ENCODE measurements around the gene TSKU.

Gene TSKU

DNA sequence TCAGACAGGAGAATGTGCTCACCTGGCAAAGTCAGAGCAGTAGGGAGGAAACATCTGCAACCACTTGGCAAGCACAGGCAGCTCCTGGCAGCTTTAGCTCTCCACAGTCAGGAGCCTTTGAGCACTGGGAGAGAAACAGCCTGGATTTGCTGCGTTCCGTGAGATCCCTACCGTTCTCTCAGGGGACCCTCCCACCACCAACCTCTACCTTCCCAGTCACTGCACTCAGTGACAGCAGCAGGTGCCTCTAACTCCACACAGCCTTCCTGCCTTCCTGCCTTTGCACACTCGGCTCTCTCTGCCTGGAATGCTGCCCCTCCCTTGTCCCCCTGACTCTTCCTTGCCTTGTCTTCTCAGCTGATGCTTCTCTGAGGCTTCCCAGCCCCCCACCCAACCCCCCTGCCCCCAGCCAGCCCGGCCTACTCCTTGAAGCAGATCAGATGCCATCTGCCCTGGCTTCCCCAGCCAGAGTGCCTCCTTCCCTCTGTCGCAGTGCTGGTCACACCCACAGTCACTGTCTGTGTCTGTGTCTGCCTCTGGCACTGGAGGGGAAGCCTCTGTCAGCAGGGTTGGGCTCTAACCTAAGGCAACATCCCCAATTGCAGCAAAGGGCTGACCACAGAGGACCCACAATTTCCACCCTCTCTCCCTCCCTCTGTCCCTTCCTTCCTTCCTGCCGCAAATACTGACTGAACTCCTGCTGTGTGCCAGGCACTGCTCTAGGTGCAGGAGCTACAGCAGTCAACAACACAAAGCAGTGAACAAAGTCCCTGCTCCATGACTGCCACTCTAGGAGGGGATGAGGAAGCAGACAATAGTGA, 14.9 kb upstream of the TSKU start:
- DNase-seq (ENCODE audit: low read depth in 1 of 2, low spot score in 1 of 2): no peak
- TF ChIP-seq JUND (IDR thresholded peaks at IDR 0.05; ENCODE audit: low read depth): no peak
- in situ Hi-C loops (cut with HindIII; ENCODE audit: low pct_unique_long_range_greater_than_20kb, low sequenced_read_pairs): no loop called here

DNA sequence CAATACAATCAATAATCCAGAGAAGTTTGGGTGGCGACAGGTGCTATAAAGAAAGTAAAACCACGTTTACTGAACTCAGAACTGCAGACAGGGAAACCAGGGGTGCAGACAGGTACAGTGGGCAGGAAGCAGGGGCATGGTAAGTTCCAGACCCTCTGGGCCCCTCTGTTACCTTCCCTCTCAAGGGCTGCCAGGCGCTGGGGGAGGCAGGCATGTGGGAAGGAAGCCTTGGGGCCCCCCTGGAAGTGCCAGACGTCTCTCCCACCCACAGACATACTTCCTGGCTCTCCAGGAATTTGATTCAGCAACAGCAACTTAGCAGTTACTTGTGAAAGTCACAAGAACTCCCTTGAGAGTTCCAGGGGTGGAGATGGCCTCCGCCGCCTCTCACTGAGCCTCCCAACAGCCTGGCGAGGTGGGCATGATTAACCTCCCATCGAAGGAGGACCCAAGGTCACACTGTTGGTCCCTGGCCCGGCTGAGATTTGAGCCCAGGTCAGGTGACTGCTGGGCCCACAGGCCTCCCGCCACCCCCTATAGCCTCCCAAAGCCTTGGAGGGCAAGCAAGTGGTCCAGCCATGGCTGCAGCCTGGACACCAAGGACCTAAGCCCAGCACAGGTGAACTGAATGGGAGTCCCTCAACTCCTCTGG, 14.1 kb upstream of the TSKU start:
- no peak for TF ChIP-seq JUND (IDR thresholded peaks at IDR 0.05; ENCODE audit: low read depth)
- in situ Hi-C loops (cut with HindIII; ENCODE audit: low pct_unique_long_range_greater_than_20kb, low sequenced_read_pairs): no loop called here
- DNase-seq (ENCODE audit: low read depth in 1 of 2, low spot score in 1 of 2): no peak

DNA sequence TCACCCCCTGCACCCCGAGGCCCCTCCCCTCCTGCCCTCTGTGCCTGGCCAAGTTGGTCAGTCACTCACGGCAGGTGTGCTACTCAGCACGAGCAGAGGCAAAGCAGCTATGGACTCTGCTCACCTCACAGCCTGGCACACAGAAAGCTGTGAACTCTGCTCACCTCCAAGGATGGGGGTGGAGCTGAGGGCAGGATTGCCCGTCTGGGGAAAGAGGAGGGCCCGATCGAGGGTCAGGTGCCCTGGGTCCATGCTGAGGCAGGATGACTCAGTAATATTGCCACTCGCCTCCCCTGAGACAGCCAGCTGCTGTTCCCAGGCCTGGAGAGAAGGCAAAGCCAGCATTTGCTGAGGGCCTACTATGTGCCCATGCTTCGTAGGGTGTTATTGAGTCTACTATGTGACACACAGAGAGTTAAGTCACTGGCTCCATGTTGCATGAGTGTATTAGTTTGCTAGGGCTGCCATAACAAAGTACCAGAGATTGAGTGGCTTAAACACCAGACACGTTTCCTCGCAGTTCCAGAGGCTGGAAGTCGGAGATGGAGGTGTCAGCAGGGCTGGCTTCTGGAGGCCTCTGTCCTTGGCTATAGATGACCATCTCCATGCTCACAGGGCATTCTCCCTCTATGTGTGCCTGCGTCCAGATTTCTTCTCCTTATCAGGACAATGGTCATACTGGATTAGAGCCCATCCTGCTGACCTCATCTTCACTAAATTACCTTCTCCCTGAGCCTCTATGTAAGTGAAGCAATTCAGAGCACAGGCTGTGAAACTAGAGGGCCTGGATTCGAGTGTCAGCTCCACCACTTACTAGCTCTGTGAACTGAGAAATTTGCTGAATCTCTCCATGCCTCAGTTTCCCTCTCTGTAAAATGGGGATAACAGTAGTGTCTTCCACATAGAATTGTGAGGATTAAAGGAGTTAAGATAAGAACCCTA, 13.2 kb upstream of the TSKU start:
- DNase-seq (ENCODE audit: low read depth in 1 of 2, low spot score in 1 of 2): peak in 1 of 2 experiments; percentile 72
- no peak for TF ChIP-seq JUND (IDR thresholded peaks at IDR 0.05; ENCODE audit: low read depth)
- in situ Hi-C loops (cut with HindIII; ENCODE audit: low pct_unique_long_range_greater_than_20kb, low sequenced_read_pairs): no loop called here

DNA sequence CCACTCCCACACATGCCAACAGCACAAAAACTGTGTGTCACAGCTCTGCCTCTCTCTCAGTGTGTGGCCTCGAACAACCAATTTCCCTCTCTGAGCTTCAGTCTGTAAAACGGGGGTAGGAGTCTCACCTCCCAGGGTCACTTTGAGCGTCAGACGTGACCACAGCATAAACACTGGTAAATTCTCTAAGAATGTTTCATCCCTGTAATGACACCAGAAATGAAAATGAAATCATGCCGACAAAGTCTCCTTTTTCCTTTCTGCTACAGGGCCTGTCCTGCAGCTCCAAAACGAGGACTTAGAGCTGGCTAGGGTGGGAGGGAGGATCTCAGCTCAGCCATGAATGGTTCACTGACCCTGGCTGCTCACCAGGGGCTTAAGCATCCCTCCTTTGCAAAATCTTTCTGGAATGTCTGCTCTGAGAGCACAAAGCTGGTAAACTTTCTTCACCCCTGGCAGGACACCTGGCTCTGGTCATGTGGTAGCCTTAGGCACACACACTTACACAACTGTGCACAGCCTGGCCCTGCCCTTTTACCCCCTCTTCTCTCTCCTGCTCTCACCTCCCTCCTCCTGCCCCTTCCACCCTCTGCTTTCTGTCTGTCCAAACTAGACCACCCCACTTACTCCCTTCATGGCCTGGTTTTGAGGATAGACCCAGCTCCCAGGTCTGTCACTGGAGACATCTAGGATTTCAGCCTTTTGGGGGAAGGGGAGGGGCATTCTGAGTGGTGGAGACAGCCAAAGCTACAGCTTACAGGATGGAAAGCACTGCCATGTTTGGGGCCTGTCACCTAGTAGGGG, 12.3 kb upstream of the TSKU start:
- peak in 1 of 2 experiments; percentile 80 for DNase-seq (ENCODE audit: low read depth in 1 of 2, low spot score in 1 of 2)

DNA sequence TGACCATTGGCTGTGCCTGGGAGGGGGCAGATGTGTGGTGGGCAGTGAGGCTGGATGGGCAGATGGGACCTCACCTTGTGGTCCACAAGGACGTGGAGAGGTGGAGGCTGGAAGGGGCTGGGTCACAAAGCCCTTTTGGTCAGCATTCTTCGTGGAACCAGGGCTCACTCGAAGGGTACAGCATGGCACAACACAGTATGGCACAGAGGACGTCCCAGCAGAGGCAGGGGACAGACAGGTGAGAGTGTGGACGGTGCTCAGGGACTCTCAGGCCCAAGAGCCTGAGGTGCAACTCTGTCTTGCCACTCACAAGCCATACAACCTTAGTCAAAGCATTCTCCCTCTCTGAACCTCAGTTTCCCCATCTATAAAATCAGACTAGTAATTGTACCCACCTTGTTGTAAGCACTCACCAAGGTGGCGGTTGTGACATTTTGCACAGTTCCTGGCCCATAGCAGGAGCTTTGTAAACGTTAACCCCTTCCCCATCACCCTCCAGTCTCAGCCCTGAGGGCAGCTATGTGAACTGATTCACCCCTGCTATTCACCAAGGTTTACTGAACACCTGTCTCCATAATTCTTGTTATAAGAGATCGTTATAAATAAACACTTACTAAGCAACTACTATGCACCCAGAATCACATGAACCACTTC, 11.6 kb upstream of the TSKU start:
- TF ChIP-seq JUND (IDR thresholded peaks at IDR 0.05; ENCODE audit: low read depth): no peak
- DNase-seq (ENCODE audit: low read depth in 1 of 2, low spot score in 1 of 2): no peak
- in situ Hi-C loops (cut with HindIII; ENCODE audit: low pct_unique_long_range_greater_than_20kb, low sequenced_read_pairs): no loop called here

More for the DNA sequence above, 12.3 kb upstream of the TSKU start:
- no peak for TF ChIP-seq JUND (IDR thresholded peaks at IDR 0.05; ENCODE audit: low read depth)
- in situ Hi-C loops (cut with HindIII; ENCODE audit: low pct_unique_long_range_greater_than_20kb, low sequenced_read_pairs): no loop called here

DNA sequence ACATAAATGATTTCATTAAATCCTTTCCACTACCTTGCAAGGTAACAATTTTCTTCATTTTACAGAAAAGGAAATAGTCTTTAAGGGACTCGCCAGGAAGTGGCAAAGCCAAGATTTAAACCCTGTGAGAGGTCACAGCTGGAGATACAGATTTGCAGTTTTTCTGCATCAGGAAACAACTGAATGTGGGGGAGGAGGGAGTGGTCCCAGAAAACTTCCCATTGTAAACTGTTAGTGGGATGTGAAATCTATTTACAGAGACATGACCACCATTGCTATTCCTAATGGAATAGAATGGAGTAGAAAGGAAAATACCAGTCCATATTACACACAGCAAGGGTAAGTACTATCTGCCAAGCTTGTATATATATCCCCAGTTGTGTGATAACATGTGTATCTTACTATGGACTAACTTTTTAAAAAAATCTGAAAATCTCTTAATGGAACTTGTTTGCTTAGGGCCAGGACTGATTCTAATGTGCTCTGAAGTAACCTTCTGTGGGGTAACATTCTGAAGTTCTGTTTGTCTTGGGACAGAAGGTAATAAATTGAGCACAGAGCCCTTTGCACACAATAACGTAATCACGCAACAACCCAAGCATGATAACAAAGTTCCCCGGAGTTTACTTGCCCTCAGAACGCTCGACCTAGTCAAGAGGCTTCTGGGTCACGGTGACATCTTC, 10.9 kb upstream of the TSKU start:
- TF ChIP-seq JUND (IDR thresholded peaks at IDR 0.05; ENCODE audit: low read depth): no peak
- in situ Hi-C loops (cut with HindIII; ENCODE audit: low pct_unique_long_range_greater_than_20kb, low sequenced_read_pairs): no loop called here
- peak in 1 of 2 experiments; percentile 82 for DNase-seq (ENCODE audit: low read depth in 1 of 2, low spot score in 1 of 2)

DNA sequence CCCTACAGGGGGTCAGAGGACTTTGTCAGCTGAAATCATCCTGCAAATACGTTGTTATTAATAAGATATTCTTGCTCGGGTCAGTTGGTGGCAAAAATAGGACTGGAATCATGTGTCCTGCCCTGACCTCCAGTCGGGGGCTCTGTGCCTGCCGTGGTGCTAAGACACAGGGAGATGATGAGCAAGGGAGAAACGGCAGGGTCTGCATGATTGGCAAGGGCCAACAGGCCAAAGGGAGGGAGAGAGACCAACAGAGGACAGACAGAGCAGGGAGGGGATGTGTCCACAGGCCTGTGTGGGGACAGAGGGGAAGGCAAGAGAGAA, 10.4 kb upstream of the TSKU start:
- in situ Hi-C loops (cut with HindIII; ENCODE audit: low pct_unique_long_range_greater_than_20kb, low sequenced_read_pairs): no loop called here
- TF ChIP-seq JUND (IDR thresholded peaks at IDR 0.05; ENCODE audit: low read depth): no peak
- DNase-seq (ENCODE audit: low read depth in 1 of 2, low spot score in 1 of 2): no peak

DNA sequence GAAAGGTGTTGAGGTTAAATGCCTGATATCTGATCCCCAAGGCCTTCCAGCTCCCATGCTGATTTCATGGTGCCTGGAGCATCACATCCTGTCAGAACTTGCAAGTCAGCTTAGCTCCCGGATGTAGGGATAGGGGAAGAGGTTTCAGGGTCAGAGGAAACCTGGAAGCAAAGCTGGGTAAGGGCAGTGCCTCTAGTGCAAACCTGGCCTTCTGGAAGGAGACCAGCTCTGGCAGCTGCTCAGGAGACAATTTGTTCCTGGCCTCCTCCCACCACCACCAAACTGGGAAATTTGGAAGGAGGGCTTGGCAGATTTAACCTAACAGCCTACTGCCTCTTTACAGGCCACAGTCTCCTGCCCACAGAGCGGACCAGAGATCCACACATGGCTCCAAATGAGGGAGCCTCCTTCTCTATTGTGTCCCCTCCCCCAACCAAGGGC, 9.2 kb upstream of the TSKU start:
- DNase-seq (ENCODE audit: low read depth in 1 of 2, low spot score in 1 of 2): peak in 1 of 2 experiments; percentile 91
- in situ Hi-C loops (cut with HindIII; ENCODE audit: low pct_unique_long_range_greater_than_20kb, low sequenced_read_pairs): no loop called here
- TF ChIP-seq JUND (IDR thresholded peaks at IDR 0.05; ENCODE audit: low read depth): no peak

DNA sequence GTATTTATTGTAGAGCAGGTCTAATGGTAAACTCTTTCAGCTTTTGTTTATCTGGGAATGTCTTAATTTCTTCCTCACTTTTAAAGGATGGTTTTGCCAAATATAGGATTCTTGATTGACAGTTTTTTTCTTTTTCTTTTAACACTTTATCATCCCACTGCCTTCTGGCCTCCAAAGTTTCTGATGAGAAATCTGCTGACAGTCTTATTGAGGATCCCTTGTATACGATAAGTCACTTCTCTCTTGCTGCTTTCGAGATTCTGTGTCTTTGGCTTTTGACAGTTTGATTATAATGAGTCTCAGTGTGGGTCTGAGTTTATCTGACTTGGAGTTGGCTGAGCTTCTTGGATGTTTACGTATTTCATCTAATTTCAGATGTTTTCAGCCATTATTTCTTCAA, 6.7 kb upstream of the TSKU start:
- no peak for TF ChIP-seq JUND (IDR thresholded peaks at IDR 0.05; ENCODE audit: low read depth)
- DNase-seq (ENCODE audit: low read depth in 1 of 2, low spot score in 1 of 2): no peak
- in situ Hi-C loops (cut with HindIII; ENCODE audit: low pct_unique_long_range_greater_than_20kb, low sequenced_read_pairs): no loop called here

DNA sequence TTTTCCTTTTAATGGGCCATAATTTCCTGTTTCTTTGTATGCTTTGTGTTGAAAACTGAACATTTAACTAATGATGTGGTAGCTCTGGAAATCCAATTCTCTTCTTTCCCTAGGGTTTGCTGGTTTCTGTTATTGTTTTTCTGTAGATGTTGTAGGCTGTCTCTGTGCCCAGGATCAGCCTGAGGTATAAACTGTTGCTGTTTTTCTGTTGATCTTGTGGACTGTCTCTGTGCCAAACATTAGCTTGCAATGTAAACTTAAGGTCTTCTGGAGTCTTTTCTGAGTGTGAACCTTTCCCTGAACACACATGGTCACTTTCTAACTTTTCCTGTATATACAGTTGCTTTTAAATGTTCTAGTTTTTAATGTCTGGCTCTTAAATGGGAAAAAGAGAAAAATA, 5.9 kb upstream of the TSKU start:
- no peak for TF ChIP-seq JUND (IDR thresholded peaks at IDR 0.05; ENCODE audit: low read depth)
- DNase-seq (ENCODE audit: low read depth in 1 of 2, low spot score in 1 of 2): no peak
- in situ Hi-C loops (cut with HindIII; ENCODE audit: low pct_unique_long_range_greater_than_20kb, low sequenced_read_pairs): no loop called here

DNA sequence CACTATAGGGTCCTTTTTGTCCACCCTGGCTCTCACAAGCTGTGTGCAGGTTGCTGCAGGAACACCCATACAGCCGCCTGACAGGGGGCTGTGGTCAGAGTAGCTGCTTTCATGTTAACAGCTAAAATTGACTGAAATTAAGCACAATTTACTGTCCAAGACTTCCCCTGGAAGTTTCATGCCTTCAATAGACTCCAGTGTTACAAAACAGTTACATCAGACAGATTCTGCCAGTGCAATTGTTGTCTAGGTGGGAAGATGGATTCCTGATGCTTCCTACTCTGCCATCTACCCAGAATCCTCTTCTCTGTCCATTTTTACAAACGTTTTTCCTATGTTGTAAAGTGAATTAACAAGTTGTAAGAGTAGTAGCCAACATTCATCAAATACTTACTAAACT, 5.3 kb upstream of the TSKU start:
- TF ChIP-seq JUND (IDR thresholded peaks at IDR 0.05; ENCODE audit: low read depth): no peak
- DNase-seq (ENCODE audit: low read depth in 1 of 2, low spot score in 1 of 2): no peak
- in situ Hi-C loops (cut with HindIII; ENCODE audit: low pct_unique_long_range_greater_than_20kb, low sequenced_read_pairs): no loop called here

All from T47D (cell line).